Activated naive CD8-positive, alpha-beta T cell treated with anti-CD3 and anti-CD28 coated beads for 36 hours (primary cell): ENCODE data around the gene SAE1. TPM values are rescaled to one million over a fixed set of nuclear protein-coding genes. Genes with fewer than 3 reads are reported as not detected.

Experiments
- DNase-seq: peaks from one replicate; pipeline ENCODE4 v3.0.0; 2021
- H3K27ac Mint-ChIP-seq: one replicate; pipeline ENCODE4 v1.8.0; 2022; ENCODE audit warnings: mild to moderate bottlenecking, moderate library complexity, mixed read lengths
- H3K27me3 Mint-ChIP-seq: one replicate; pipeline ENCODE4 v1.8.0; 2022; ENCODE audit warnings: mild to moderate bottlenecking, mixed read lengths
- H3K36me3 Mint-ChIP-seq: one replicate; pipeline ENCODE4 v1.8.0; 2021; ENCODE audit warnings: mild to moderate bottlenecking, mixed read lengths
- H3K4me1 Mint-ChIP-seq: one replicate; pipeline ENCODE4 v1.8.0; 2021; ENCODE audit warnings: mixed read lengths
- H3K4me3 Mint-ChIP-seq: one replicate; pipeline ENCODE4 v1.8.0; 2022; ENCODE audit warnings: mild to moderate bottlenecking, moderate library complexity, mixed read lengths
- H3K9me3 Mint-ChIP-seq: one replicate; pipeline ENCODE4 v1.8.0; 2022; ENCODE audit warnings: mixed read lengths
- total RNA-seq, 2 experiments: library from RNA; stranded (reverse); gene quantifications; one replicate each; pipeline ENCODE4 v1.2.3, GENCODE V29; 2021

The SAE1 gene
- total RNA-seq, 2 experiments from 2014 or later, result 141 to 149 TPM

DNA sequence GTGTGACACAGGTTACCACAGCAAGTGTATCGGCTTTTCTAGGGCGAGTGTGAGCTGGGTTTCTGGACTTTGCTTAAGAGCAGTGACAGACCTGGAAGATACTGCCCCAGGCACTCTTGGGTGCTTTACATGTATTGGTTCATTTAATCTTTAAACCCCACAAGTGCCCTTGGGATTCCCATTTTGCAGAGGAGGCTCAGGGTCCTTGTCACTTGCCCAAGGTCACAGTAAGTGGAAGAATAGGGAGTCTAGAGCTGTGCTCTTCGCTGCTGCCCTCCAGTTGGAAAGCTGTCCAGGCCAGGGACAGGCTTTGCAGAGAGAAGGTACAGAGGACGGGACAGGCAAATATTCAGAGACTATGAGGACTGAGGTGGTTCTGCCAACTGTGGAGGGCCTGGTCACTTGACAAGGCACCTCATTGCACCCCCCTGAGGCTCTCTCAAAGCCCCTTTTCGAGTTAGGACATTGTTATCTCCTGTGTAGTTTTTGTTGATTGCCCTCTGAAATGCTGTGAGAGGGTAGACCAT lies 57.9 kb downstream of the SAE1 start:
- H3K27me3 Mint-ChIP-seq, result no peaks in the 10 kb centered on the region
- no peak overlapping the region for H3K4me3 Mint-ChIP-seq
- H3K9me3 Mint-ChIP-seq, result no peaks in the 10 kb centered on the region
- peaks cover 54% of the 10 kb centered on the region for H3K36me3 Mint-ChIP-seq
- H3K27ac Mint-ChIP-seq, result peak overlapping the region; percentile 99
- no peak for DNase-seq
- H3K4me1 Mint-ChIP-seq, result peaks cover 69% of the 10 kb centered on the region

GRCh38 chr19:47190167-47190727 lies 59.6 kb downstream of the SAE1 start:
- Mint-ChIP-seq H3K4me3 (peak overlapping the region; percentile 38), H3K9me3 (no peaks in the 10 kb centered on the region), H3K27me3 (no peaks in the 10 kb centered on the region), H3K27ac (peak overlapping the region; percentile 99), H3K36me3 (peaks cover 47% of the 10 kb centered on the region), H3K4me1 (peaks cover 62% of the 10 kb centered on the region)
- DNase-seq, result peak; percentile 71

- Mint-ChIP-seq H3K36me3 (peaks cover 36% of the 10 kb centered on the region), H3K4me3 (no peak overlapping the region)
Measured at GRCh38 chr19:47195434-47195833, 64.8 kb downstream of the SAE1 start.

GRCh38 chr19:47197141-47197540 lies 66.5 kb downstream of the SAE1 start:
- peaks cover 25% of the 10 kb centered on the region for H3K36me3 Mint-ChIP-seq
- DNase-seq, result no peak
- H3K4me1 Mint-ChIP-seq, result peaks cover 10% of the 10 kb centered on the region
- H3K27ac Mint-ChIP-seq, result no peak overlapping the region
- no peaks in the 10 kb centered on the region for H3K9me3 Mint-ChIP-seq
- H3K4me3 Mint-ChIP-seq, result no peak overlapping the region
- H3K27me3 Mint-ChIP-seq, result no peaks in the 10 kb centered on the region

More at GRCh38 chr19:47195434-47195833, 64.8 kb downstream of the SAE1 start:
- Mint-ChIP-seq H3K27me3 (no peaks in the 10 kb centered on the region), H3K27ac (no peak overlapping the region), H3K9me3 (no peaks in the 10 kb centered on the region), H3K4me1 (peaks cover 20% of the 10 kb centered on the region)
- no peak for DNase-seq

- no peaks in the 10 kb centered on the region for H3K27me3 Mint-ChIP-seq
- no peak for DNase-seq
- H3K4me1 Mint-ChIP-seq, result peaks cover 10% of the 10 kb centered on the region
- H3K4me3 Mint-ChIP-seq, result no peak overlapping the region
- no peaks in the 10 kb centered on the region for H3K9me3 Mint-ChIP-seq
- no peak overlapping the region for H3K27ac Mint-ChIP-seq
- peaks cover 23% of the 10 kb centered on the region for H3K36me3 Mint-ChIP-seq
Measured at GRCh38 chr19:47200530-47200929, 69.9 kb downstream of the SAE1 start.

- Mint-ChIP-seq H3K27me3 (no peaks in the 10 kb centered on the region), H3K4me3 (no peak overlapping the region), H3K27ac (no peak overlapping the region), H3K9me3 (no peaks in the 10 kb centered on the region), H3K36me3 (peaks cover 24% of the 10 kb centered on the region), H3K4me1 (peaks cover 11% of the 10 kb centered on the region)
- DNase-seq, result no peak
Measured at GRCh38 chr19:47203254-47203653, 72.6 kb downstream of the SAE1 start.

DNA sequence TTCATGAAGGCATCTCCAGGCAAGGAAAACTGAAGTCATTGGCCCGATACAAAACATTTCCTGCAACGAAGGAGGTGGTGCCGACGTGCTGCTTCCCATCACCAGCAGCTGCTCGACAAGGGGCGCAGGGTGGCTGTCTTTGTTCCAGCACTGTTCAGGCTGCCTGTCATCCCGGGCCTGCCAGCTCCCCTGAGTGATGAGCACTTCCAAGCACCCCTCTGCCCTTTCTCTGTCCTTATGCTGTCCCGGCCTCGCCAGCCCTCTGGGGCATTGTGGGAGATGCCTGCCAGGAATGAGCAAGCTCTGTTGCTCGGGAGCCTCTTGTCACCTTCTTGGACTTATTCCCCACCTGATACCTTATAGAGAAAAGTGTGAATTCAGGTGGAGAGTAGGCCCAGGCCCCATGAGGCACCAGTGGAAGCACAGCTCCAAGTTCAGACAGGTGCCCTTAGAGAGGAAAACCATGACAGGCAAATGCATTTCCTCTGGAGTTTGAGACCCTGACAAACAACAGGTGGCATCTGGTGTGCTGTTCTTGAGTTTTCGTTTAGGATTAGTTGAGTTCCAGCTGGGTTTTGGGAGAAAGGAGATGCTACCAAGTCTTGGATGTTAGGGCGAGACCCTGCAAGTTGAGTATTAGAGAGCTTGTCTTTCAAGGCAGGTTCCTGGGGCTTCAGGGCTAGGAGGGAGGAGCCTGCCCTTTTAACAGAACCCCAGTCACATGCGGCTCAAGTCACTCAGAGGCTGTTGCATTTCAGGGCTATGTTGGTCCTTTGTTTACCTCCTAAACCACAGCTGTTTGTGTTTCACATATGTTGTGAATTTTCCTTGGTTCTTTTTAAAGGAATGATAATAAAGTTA lies 78.9 kb downstream of the SAE1 start:
- peaks cover 20% of the 10 kb centered on the region for H3K4me1 Mint-ChIP-seq
- H3K27ac Mint-ChIP-seq, result peak overlapping the region; percentile 94
- H3K9me3 Mint-ChIP-seq, result no peaks in the 10 kb centered on the region
- no peaks in the 10 kb centered on the region for H3K27me3 Mint-ChIP-seq
- peaks cover 21% of the 10 kb centered on the region for H3K36me3 Mint-ChIP-seq
- DNase-seq, result no peak
- H3K4me3 Mint-ChIP-seq, result no peak overlapping the region

GRCh38 chr19:47210180-47210490 lies 79.5 kb downstream of the SAE1 start:
- H3K36me3 Mint-ChIP-seq, result peaks cover 16% of the 10 kb centered on the region
- H3K4me1 Mint-ChIP-seq, result peaks cover 20% of the 10 kb centered on the region
- DNase-seq, result no peak

DNA sequence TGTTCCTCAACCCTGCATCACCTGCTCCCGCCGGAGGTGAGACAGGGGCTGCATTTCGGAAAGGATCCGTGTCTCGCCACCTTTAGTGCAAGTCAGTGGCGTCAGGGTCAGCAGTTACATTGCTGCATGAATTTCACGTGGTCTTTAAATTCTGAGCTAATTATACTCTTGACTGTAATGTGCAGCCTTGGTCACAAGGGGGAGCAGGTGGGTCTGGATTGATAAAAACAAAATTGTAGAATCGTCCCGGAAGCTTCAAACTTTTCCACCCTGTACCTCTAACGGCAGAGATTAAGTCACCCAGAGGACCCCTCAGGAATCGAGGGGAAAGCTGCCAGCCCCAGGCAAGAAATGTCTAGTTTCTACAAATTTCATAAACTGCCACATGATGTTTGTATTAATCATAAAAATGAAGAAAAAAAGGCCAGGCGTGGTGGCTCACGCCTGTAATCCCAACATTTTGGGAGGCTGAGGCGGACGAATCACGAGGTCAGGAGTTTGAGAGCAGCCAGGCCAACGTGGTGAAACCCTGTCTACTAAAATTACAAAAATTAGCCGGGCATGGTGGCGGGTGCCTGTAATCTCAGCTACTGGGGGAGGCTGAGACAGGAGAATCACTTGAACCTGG lies 80.2 kb downstream of the SAE1 start:
- Mint-ChIP-seq H3K9me3 (no peaks in the 10 kb centered on the region), H3K27ac (peak overlapping the region; percentile 94), H3K36me3 (peaks cover 16% of the 10 kb centered on the region), H3K4me3 (peak overlapping the region; percentile 25), H3K4me1 (peaks cover 14% of the 10 kb centered on the region), H3K27me3 (no peaks in the 10 kb centered on the region)
- DNase-seq, result peak; percentile 71

More at GRCh38 chr19:47210180-47210490, 79.5 kb downstream of the SAE1 start:
- no peaks in the 10 kb centered on the region for H3K27me3 Mint-ChIP-seq
- H3K4me3 Mint-ChIP-seq, result no peak overlapping the region
- H3K9me3 Mint-ChIP-seq, result no peaks in the 10 kb centered on the region
- peak overlapping the region; percentile 94 for H3K27ac Mint-ChIP-seq

DNA sequence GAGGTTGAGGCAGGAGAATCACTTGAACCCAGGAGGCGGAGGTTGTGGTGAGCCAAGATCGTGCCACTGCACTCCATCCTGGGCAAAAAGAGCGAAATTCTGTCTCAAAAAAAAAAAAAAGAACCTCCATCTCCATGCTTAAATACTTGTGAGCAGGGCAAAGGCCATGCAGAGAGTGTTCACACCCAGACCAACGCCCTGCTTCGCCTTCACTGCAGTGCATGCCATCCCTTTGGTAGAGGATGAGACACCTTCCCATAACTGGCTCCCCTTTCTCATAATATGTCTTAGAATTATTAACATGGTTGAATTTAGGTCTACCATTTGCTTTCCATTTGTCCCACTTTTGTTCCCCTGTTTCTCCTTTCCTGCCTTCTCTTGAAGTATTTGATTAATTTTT lies 84.9 kb downstream of the SAE1 start:
- Mint-ChIP-seq H3K27me3 (no peaks in the 10 kb centered on the region), H3K4me3 (no peak overlapping the region), H3K36me3 (peaks cover 8% of the 10 kb centered on the region), H3K9me3 (no peaks in the 10 kb centered on the region), H3K4me1 (peaks cover 7% of the 10 kb centered on the region), H3K27ac (no peak overlapping the region)
- no peak for DNase-seq

DNA sequence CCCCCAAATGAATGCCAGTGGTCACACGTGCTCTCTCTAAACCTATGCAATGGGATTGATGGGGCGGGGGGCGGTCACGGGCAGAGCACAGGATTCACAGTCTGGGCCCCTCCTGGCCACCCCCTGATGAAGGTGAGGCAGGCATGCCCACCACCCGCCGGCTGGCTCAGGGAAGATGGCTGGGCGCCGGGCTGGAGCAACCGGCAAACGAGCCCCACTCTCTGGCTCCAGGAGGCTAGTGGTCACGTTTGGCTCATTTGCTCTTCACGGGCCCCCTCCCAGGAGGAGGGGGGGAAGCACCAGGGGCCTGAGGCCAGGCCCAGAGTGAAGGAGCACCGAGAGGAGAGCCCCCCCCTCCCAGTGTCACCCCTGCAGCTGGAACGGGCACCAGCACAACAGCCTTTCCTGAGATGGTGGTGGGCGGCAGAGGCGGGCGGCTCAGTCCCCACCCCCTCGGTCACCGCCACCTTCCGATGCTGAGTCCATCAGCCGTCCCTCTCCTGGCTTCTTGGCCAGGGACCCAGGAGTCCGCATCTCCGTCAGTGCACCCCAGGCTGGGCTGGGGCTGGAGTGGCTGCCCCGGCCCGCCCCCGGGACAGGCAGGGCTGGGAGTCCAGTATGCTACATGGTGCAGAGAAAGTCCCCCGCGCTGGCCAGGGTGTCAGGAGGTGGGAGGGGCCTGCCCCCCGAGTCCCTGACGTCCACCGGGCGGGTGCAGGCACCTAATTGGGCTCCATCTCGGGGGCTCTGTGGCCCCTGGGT lies 90.6 kb downstream of the SAE1 start:
- Mint-ChIP-seq H3K27ac (no peak overlapping the region), H3K4me1 (peaks cover 3% of the 10 kb centered on the region)
- DNase-seq, result no peak

GRCh38 chr19:47221890-47222289 lies 91.3 kb downstream of the SAE1 start:
- no peaks in the 10 kb centered on the region for H3K9me3 Mint-ChIP-seq
- no peaks in the 10 kb centered on the region for H3K27me3 Mint-ChIP-seq
- no peak overlapping the region for H3K4me3 Mint-ChIP-seq
- H3K4me1 Mint-ChIP-seq, result peaks cover 6% of the 10 kb centered on the region
- peaks cover 10% of the 10 kb centered on the region for H3K36me3 Mint-ChIP-seq
- H3K27ac Mint-ChIP-seq, result no peak overlapping the region
- DNase-seq, result no peak

More for the DNA sequence above, 90.6 kb downstream of the SAE1 start:
- Mint-ChIP-seq H3K36me3 (peaks cover 10% of the 10 kb centered on the region), H3K4me3 (no peak overlapping the region), H3K9me3 (no peaks in the 10 kb centered on the region), H3K27me3 (no peaks in the 10 kb centered on the region)

DNA sequence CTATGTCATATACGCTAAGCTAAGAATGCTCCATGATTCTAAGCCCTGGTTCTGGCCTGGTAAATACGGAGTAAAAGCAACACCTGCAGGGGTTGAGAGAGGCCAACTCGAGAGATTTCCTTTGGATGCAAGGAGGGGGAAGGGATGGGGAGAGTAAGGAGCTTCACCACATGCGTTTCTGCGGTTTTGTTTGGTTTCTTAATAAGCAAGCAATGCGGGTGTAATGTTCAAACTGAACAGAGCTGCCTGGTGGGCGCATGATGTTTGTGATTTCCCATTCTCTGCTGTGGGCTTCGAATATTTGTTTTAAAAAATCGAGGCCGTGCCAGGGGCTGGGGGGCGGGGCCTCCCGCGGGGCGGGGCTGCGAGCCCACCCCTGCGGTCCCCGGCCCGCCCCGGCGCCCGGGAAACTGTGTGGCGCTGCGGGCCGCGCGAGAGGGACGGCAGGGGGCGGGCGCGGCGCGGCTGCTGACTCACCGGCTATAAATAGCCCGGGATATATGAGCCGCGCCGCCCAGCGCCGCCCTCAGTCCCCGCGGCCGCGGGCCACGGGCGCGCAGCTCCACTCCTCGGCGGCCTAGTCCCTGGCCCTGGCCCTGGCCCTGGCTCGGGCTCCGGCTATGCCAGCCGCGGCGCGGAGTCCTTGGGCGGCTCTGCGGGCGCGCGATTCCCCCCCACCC lies 95.3 kb downstream of the SAE1 start:
- H3K4me1 Mint-ChIP-seq, result peaks cover 13% of the 10 kb centered on the region
- no peaks in the 10 kb centered on the region for H3K9me3 Mint-ChIP-seq
- peak overlapping the region; percentile 85 for H3K27ac Mint-ChIP-seq
- H3K27me3 Mint-ChIP-seq, result no peaks in the 10 kb centered on the region
- peak; percentile 89 for DNase-seq
- peaks cover 10% of the 10 kb centered on the region for H3K36me3 Mint-ChIP-seq
- no peak overlapping the region for H3K4me3 Mint-ChIP-seq
